HL-60 (cell line): ENCODE measurements around the gene ERCC2.

Source experiments
- DNase-seq, 2 experiments: peaks; one replicate each; pipeline ENCODE4 v3.0.0-alpha.2; 2010 to 2020; ENCODE audit warnings: low read depth in 1 of 2, low spot score in 1 of 2
- H3K27ac ChIP-seq: fragments of 250-450 bp; sonication (Bioruptor Pico); replicated peaks from 2 replicates; pipeline ENCODE4 v1.5.1; 2020; ENCODE audit warnings: mild to moderate bottlenecking, moderate library complexity
- H3K27me3 ChIP-seq: fragments of 250-450 bp; sonication (Bioruptor Pico); 2 replicates; pipeline ENCODE4 v1.5.1; 2021; ENCODE audit warnings: mild to moderate bottlenecking, moderate library complexity; ENCODE audit not compliant: insufficient read depth, poor library complexity, severe bottlenecking
- H3K4me3 ChIP-seq: replicated peaks from 2 replicates; pipeline ENCODE4 v1.5.1; 2011; ENCODE audit warnings: mild to moderate bottlenecking, control low read depth, low read length; ENCODE audit not compliant: insufficient read depth
- CTCF ChIP-seq: IDR thresholded peaks from one replicate; pipeline ENCODE4 v1.5.1; 2011; ENCODE audit warnings: low read length, control low read depth, inconsistent platforms; ENCODE audit not compliant: insufficient read depth
- GABPA ChIP-seq: IDR thresholded peaks from 2 replicates; pipeline ENCODE4 v1.6.1; 2012; ENCODE audit warnings: low read depth
- POLR2AphosphoS5 ChIP-seq: IDR thresholded peaks from 2 replicates; pipeline ENCODE4 v1.6.1; 2012; ENCODE audit warnings: low read depth
- REST ChIP-seq: IDR thresholded peaks from 2 replicates; pipeline ENCODE4 v1.6.1; 2012; ENCODE audit warnings: low read depth; ENCODE audit not compliant: insufficient replicate concordance
- SPI1 ChIP-seq: IDR thresholded peaks from 2 replicates; pipeline ENCODE4 v1.6.1; 2012; ENCODE audit warnings: low read depth, mild to moderate bottlenecking, borderline replicate concordance

ERCC2 gene

DNA sequence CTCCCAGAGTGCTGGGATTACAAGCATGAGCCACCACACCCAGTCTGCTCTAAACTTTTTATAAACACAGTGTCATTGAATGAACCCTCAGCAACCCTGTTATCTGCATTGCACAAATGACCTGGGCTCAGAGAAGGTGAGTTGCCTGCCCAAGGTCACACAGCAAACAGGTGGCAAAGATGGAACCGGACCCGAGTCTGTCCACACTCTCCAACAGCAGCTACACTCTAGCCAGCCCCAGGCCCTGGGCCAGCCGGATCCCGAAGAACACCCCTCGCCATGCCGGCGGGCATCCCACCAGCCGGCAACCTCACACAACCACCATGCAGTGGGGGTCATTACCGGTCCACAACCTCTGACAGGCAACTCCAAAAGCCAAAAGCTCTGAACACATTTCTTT, 14.5 kb downstream of the ERCC2 start:
- no peak for TF ChIP-seq SPI1
- no peak for TF ChIP-seq CTCF
- TF ChIP-seq GABPA = no peak
- TF ChIP-seq REST = no peak
- no peak for TF ChIP-seq POLR2AphosphoS5
- Histone ChIP-seq H3K27ac (no peak overlapping the region), H3K4me3 (no peak overlapping the region), H3K27me3 (no peaks in the 10 kb centered on the region)
- no peak for DNase-seq

DNA sequence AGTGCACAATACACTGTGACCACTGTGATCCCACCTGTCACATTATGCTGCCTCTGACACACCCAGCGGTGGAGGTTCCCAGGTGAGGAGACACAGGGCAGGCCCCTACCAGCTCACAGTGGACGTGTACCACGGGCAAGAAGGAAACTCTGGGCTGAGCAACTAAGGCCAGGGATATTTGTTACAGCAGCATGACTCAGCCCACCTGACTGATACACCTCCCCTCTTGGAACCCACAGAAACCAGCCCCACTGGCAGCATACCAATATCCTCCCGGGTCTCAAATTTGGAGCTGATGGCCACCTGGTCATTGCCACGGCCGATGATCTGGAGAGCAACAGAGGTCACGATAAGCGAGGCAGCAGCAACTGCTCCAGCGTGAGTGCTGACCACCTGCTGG, 15.0 kb downstream of the ERCC2 start:
- Histone ChIP-seq H3K27ac (no peak overlapping the region), H3K27me3 (no peaks in the 10 kb centered on the region), H3K4me3 (no peak overlapping the region)
- no peak for DNase-seq
- TF ChIP-seq SPI1 (no peak), GABPA (no peak), REST (no peak), POLR2AphosphoS5 (no peak), CTCF (no peak)

DNA sequence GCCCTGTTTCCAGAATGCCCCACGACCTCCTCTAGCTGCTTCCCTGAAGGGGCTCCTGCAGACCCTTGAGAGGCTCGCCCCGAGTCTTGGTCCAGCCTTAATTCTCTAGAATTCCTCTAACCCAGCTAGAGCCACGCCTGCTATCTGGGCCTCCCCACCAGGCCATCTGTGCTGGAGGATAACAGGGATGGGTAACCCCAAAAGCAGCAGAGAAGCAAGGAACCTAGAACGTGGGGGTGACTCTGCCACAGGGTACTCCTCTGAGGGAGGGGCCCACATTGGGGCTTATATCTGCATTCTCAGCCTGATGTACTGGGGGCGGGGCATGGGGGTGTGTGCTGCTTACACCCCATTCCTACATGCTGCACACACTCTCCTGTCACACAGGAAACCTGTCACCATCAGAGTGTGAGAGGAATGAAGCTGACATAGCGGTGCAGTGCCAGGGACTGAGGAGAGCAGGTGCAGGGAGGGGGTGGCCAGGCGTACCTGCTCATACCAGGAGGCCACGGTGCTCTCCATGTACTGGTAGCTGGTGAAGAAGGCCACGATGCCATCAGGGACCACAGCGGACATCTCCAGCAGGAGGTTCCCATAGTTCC, 16.0 kb downstream of the ERCC2 start:
- no peaks in the 10 kb centered on the region for H3K27me3 ChIP-seq
- no peak for DNase-seq
- H3K27ac ChIP-seq = no peak overlapping the region

More for the DNA sequence above, 16.0 kb downstream of the ERCC2 start:
- no peak for TF ChIP-seq POLR2AphosphoS5
- no peak for TF ChIP-seq SPI1
- no peak for TF ChIP-seq GABPA
- no peak for TF ChIP-seq REST
- TF ChIP-seq CTCF = no peak
- H3K4me3 ChIP-seq = no peak overlapping the region
